ENCODE measurements around the gene GOT2. TPM values are rescaled to one million over a fixed set of nuclear protein-coding genes. Genes with fewer than 3 reads are reported as not detected.

Gene GOT2
- total RNA-seq, 4 donors from 2014 or later, result 16.8 to 22.9 (median 19.1) TPM

DNA sequence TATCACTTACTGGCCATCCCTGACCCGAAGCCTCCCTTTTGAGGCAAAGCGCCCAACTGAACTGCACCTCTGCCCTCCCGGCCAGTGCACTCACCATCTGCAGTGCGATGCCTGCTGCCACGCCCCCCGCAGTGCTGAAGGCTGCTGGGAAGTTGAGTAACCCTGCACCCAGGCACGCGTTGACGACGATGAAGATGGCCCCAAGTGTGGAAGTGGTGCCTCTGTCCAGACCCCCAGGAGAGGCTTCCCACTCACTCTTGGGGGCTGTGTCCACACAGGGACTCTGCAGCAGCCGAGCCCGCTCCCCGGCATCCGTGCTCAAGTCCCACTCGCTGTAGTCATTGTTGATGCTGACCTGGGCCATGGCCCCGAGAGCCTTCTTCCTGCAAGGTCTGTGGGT, 54.4 kb downstream of the GOT2 start:
- no peak for TF ChIP-seq CTCF (IDR thresholded peaks at IDR 0.05; ENCODE audit: low read depth)

DNA sequence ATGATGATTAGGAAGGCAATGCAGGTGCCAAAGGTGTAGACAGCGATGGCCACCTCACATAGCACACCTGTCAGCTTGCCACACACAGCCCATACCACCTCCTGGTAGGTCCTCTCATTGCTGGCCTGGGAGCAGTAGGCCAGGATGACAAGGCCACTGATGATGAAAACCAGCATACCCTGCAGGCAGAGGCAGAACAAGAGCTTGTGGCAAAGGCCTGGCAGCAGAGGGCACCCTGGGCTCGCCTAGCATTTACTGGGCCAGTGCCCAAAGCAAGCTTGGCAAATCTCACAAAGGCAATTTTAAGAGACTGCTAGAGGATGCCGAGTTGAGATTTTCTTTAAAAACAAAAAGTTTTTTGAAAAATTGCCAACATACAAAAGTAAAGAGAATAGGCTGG, 55.4 kb downstream of the GOT2 start:
- TF ChIP-seq CTCF (IDR thresholded peaks at IDR 0.05; ENCODE audit: low read depth), result no peak

GRCh38 chr16:58678269-58678668, 55.8 kb downstream of the GOT2 start:
- TF ChIP-seq CTCF (IDR thresholded peaks at IDR 0.05; ENCODE audit: low read depth), result no peak

GRCh38 chr16:58670946-58671583, 63.1 kb downstream of the GOT2 start:
- no peak for TF ChIP-seq CTCF (IDR thresholded peaks at IDR 0.05; ENCODE audit: low read depth)

- TF ChIP-seq CTCF (IDR thresholded peaks at IDR 0.05; ENCODE audit: low read depth), result no peak
These were observed 63.9 kb downstream of the GOT2 start for GRCh38 chr16:58670177-58670576.

- no peak for TF ChIP-seq CTCF (IDR thresholded peaks at IDR 0.05; ENCODE audit: low read depth)
These were observed 68.9 kb downstream of the GOT2 start for GRCh38 chr16:58665200-58665599.

DNA sequence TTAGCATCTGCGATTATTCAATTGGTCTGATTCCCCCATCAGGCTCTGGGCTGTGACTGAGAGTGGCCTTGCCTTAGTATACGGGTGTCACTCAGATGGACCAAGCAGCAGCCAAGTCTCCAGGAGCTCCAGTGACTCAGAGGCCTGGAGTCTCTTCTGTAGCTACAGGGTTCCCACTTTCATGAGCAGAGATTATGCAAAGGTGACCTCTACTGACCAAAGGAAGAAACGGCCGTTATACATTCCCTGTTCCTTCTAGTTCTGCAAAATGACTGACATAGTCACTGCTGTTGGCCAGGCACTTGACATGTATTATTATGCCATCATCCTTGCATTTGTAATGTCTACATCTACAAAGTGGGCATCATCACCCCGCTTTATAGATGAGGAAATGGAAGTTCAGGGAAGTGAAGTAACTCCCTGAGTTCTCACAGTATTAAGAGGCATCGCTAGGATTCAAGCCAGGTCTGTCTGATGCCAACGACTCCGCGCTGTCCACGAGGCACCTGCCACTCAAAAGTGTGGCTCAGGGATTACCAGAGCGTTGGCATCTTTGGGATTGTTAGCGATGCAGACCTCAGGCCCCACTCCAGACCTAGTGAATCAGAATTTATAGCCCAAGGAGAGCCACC, 72.8 kb downstream of the GOT2 start:
- no peak for TF ChIP-seq CTCF (IDR thresholded peaks at IDR 0.05; ENCODE audit: low read depth)

Measured in subcutaneous adipose tissue (tissue), 4 donors.